HG03432 (cell line): ENCODE measurements around the gene FUT3.
"Not testable (repeated sequence)": the region's sequence is repeated elsewhere in the genome, so short reads cannot be mapped to it uniquely, and the experiment has no call there.

Experiments
- ATAC-seq: cut with Tn5 transposase; IDR thresholded peaks from one replicate; pipeline ENCODE4 v1.9.1; 2021; ENCODE audit warnings: mild to moderate bottlenecking, moderate library complexity; ENCODE audit not compliant: unreplicated experiment

The FUT3 gene

GRCh38 chr19:5850189-5850588 lies 1.1 kb downstream of the FUT3 start:
- ATAC-seq, result no peak

- not testable (repeated sequence) for ATAC-seq
Measured at GRCh38 chr19:5848621-5849020, 2.6 kb downstream of the FUT3 start.

GRCh38 chr19:5847846-5848245 lies 3.4 kb downstream of the FUT3 start:
- not testable (repeated sequence) for ATAC-seq

- ATAC-seq, result no peak
Measured at GRCh38 chr19:5844456-5845433, 6.5 kb downstream of the FUT3 start.

- no peak for ATAC-seq
Measured at GRCh38 chr19:5843295-5843927, 7.8 kb downstream of the FUT3 start.

GRCh38 chr19:5841735-5842111 lies 9.5 kb downstream of the FUT3 start:
- ATAC-seq, result not testable (repeated sequence)

GRCh38 chr19:5839065-5840017 lies 11.9 kb downstream of the FUT3 start, which contains the start of gene FUT6:
TSS of gene FUT6 (minus strand) at chr19:5839702. CDS start at chr19:5832567, 7,135 bp downstream.
- no peak for ATAC-seq

GRCh38 chr19:5838353-5839064 lies 12.7 kb downstream of the FUT3 start:
- ATAC-seq, result no peak

- ATAC-seq, result no peak
Measured at GRCh38 chr19:5837761-5838352, 13.4 kb downstream of the FUT3 start.

- ATAC-seq, result no peak
Measured at GRCh38 chr19:5832527-5833216, 18.6 kb downstream of the FUT3 start.

GRCh38 chr19:5832061-5832460 lies 19.2 kb downstream of the FUT3 start:
- ATAC-seq, result no peak

- ATAC-seq, result no peak
Measured at GRCh38 chr19:5831159-5831558, 20.1 kb downstream of the FUT3 start.

GRCh38 chr19:5829567-5830310 lies 21.5 kb downstream of the FUT3 start:
- no peak for ATAC-seq

- ATAC-seq, result no peak
Measured at GRCh38 chr19:5828661-5829566, 22.3 kb downstream of the FUT3 start.

- peak; percentile 70 for ATAC-seq
Measured at GRCh38 chr19:5827891-5828660, 23.2 kb downstream of the FUT3 start.

GRCh38 chr19:5827342-5827890 lies 23.8 kb downstream of the FUT3 start:
- no peak for ATAC-seq
